22Rv1 (cell line): ENCODE data around the gene OR56B1.

Experiments
- H3K27ac ChIP-seq: fragments of 450-650 bp; 2 replicates; pipeline ENCODE4 v1.5.1; 2017
- ZFX ChIP-seq: fragments of 450-650 bp; IDR thresholded peaks from 2 replicates; pipeline ENCODE4 v1.6.1; 2017; ENCODE audit warnings: antibody characterized with exemption, borderline replicate concordance
- TF ChIP-seq, protein P1 (sequence below): fragments of 450-650 bp; IDR thresholded peaks from 2 replicates; pipeline ENCODE4 v1.5.1; 2017; ENCODE audit warnings: mild to moderate bottlenecking

OR56B1 gene

DNA sequence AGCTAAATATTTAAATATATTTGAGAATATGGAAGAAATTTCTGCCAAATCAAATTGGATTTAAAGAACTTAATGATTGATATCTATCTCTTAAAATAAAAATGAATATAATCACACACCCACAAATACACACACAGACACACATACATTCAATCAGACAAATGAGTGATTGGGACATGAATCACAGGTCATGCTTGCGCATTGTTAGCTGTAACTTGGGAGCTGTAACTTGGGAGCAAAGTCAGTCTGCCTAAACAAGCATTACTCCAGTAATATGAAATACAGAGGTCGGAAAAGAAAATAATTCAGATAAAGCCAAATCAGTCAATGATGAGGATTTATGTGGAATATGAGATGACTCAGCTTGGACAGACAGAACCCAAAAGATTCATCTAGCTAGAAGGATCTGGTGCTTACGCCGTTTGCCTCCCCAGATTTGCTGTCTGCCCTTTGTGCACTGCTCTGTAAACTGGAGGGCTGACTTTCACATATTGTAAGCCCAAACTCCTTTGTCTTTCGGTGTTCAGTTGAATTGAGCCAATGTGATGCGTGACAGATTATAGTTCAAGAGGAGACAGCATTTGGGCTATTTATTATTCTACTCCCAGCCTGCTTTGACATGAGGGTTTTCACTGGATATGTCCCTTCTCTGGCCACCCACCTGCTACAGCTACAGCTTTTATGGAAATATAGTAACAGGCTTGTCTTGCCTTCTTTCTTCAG is 1.6 kb downstream of the OR56B1 start:
- H3K27ac ChIP-seq, result no peak overlapping the region
- TF ChIP-seq, protein P1, sequence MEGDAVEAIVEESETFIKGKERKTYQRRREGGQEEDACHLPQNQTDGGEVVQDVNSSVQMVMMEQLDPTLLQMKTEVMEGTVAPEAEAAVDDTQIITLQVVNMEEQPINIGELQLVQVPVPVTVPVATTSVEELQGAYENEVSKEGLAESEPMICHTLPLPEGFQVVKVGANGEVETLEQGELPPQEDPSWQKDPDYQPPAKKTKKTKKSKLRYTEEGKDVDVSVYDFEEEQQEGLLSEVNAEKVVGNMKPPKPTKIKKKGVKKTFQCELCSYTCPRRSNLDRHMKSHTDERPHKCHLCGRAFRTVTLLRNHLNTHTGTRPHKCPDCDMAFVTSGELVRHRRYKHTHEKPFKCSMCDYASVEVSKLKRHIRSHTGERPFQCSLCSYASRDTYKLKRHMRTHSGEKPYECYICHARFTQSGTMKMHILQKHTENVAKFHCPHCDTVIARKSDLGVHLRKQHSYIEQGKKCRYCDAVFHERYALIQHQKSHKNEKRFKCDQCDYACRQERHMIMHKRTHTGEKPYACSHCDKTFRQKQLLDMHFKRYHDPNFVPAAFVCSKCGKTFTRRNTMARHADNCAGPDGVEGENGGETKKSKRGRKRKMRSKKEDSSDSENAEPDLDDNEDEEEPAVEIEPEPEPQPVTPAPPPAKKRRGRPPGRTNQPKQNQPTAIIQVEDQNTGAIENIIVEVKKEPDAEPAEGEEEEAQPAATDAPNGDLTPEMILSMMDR, result no peak
- TF ChIP-seq ZFX, result no peak

DNA sequence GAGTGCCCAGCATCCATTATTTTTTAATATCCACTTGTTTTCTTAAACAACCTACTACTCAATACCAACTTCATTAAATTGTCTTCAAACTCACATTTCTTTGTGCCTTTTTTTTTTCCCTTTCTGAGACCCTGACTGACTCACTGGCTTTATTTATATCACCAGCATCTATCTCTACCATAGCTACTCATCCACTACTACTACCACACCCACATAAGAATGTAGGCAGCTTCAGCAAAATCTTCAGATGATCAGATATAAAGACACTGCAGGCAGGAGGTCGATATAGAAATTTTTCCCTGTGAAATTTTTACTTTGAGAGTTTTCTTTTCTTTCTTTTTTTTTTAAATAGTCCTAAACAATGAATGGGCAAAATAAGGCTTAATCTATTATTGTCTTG is 2.2 kb downstream of the OR56B1 start:
- no peak overlapping the region for H3K27ac ChIP-seq
- TF ChIP-seq, protein P1, result no peak
- no peak for TF ChIP-seq ZFX

DNA sequence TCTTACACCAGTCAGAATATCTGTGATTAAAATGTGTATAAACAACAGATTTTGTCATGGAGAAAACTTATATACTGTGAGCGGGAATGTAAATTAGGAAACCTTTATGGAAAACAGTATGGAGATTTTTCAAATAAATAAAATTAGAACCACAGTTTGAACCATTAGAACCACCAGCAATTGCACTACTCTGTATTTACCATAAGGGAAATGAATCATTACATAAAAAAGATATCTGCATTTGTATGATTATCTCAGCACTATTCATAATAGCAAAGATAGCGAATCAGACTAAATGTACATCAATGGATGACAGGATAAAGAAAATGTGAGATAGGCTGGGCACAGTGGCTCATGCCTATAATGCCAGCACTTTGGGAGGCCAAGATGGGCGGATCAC is 10.4 kb downstream of the OR56B1 start:
- no peak for TF ChIP-seq ZFX
- TF ChIP-seq, protein P1, result no peak
- H3K27ac ChIP-seq, result no peak overlapping the region

DNA sequence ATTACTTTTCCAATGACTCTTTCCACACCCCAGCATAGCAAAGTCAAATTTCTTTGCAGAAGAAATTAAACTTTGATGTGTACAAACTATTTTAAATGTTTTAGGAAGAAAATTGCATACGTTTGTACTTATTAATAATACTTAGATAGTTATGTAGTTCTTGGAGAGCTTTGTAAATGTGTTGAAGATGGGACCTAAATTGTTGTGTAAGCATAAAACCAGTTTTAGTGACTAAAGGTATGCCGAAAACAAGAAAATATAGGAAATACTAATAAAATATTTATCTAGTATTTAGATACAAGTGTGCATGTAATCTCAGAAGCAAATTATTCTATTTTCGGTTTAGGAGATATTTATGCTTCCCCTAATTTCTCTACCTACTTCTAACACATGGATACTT is 13.6 kb downstream of the OR56B1 start:
- no peak overlapping the region for H3K27ac ChIP-seq
- TF ChIP-seq ZFX, result no peak
- TF ChIP-seq, protein P1, result no peak

DNA sequence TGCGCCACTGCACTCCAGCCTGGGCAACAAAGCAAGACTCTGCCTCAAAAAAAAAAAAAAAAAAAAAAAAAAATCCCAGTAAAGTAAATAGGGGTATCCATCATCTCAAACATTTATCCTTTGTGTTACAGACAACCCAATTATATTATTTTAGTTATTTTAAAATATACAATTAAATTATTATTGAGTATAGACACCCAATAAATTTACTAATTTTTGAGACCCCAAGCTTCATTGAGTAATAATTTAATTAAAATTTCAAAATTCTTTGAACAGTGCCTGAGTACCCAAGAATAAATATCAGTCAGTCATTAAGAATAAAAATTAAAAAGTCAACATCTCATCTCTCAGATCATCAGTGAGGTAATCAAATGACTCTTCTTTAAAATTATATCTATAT is 17.7 kb downstream of the OR56B1 start, which contains the start of gene OR52N4:
OR52N4 (plus strand) TSS at position 301 of the 400 bp plus-strand sequence. CDS start 498 bp downstream, outside the sequence.
- TF ChIP-seq ZFX, result no peak
- TF ChIP-seq, protein P1, result no peak
- no peak within 1 kb of the TSS for H3K27ac ChIP-seq

DNA sequence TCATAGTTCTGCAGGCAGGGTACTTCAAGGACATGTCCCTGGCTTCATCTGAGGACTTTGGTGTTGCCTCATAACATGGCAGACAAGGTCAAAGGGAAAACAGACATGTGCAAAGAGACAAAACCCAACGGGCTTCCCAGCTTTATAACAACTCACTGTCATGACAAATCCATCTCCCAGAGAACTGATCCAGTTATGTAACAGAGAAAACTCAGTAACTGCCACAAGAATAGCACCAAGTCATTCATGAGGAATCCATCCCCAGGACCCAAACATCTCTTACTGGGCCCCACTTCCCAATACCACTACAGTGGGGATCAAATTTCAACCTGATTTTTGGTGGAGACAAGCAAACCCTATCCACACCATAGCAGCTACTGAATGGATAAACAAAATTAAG is 30.8 kb downstream of the OR56B1 start:
- no peak overlapping the region for H3K27ac ChIP-seq
- TF ChIP-seq, protein P1, result no peak
- no peak for TF ChIP-seq ZFX

DNA sequence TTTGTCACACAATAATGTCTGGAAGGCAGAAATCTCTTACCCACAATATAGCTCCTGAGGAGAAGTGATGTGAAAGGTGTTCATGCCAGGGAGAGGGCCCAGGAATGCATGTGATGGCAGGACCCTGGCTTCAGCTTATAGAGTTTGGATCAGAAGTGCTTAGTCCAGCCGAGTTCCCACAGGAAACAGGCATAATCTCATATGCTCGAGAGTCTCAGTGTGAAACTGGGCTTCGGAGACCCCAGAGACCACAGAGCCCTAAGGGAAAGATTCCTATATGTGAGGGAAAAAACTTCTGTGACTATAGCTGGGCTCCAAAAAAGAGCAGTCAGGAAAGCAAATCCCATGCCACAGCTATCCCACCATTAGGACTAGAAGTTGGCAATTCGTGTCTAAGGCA is 47.0 kb downstream of the OR56B1 start, which contains the start of gene OR52N5:
OR52N5 (minus strand) TSS at position 101 of the 400 bp plus-strand sequence. CDS start 4,721 bp downstream, outside the sequence.
- H3K27ac ChIP-seq, result no peak within 1 kb of the TSS
- TF ChIP-seq, protein P1, result no peak
- TF ChIP-seq ZFX, result no peak
